Measurements from ENCODE around the gene HRCT1. TPM values are rescaled to one million over a fixed set of nuclear protein-coding genes. Genes with fewer than 3 reads are reported as not detected.
A peak's percentile ranks its signal among the peaks of the same experiment; 100 is the strongest.
"Not testable (repeated sequence)": the region's sequence is repeated elsewhere in the genome, so short reads cannot be mapped to it uniquely, and the experiment has no call there.

The HRCT1 gene
- total RNA-seq, 4 donors from 2014 or later = 0.81 to 11.8 (median 3.3) TPM

DNA sequence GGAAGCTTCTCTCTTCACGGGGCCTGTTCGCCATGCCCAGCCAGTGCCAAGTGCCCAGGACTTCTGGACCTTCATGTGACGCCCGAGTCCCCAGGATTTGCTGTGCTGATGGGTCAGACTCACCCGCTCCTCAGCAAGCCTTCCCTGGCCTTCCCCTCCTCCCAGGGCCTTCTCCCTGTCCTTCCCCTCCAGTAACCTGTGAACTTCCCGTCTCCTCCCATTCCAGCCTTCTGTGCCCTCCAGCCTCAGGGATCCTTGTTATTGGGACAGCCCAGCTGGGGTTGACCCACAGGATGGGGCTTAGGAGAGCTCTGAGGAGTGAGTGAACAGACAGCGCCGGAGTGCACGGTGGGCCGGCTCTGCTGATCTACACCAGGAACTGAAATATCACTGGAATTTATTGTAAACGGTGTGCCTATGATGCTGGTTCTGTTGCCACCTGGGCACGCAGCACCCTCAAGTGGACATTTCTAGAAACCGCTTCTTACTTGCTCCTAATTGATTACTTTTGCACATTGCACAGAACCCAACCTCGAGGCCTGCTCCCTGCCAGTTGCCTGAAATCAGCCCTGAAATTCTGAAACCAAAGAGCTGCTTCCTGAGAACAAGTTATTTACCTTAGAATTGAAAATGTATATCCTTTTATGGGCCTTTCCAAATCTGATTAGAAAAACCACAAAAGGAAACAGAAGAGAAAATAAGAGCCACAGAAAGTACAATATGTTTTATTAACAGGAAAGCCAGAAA is 4.8 kb downstream of the HRCT1 start:
- Histone ChIP-seq H3K9me3 (no peaks in the 10 kb centered on the region), H3K27ac (peak overlapping the region in 2 of 3 donors; percentile 96 to 97), H3K4me3 (replicated peaks in 1 of 3) (no peak overlapping the region), H3K27me3 (no peaks in the 10 kb centered on the region), H3K4me1 (peaks cover 48 to 71% of the 10 kb centered on the region in 2 donors), H3K36me3 (no peaks in the 10 kb centered on the region)
- peak in 1 of 2 donors; percentile 18 for DNase-seq
- WGBS, 2 donors = 75 to 76% methylated on average over 14 of the region's 14 CpGs
- intact Hi-C loops (cut with DNase I) = no loop called here
- TF ChIP-seq, protein P1, sequence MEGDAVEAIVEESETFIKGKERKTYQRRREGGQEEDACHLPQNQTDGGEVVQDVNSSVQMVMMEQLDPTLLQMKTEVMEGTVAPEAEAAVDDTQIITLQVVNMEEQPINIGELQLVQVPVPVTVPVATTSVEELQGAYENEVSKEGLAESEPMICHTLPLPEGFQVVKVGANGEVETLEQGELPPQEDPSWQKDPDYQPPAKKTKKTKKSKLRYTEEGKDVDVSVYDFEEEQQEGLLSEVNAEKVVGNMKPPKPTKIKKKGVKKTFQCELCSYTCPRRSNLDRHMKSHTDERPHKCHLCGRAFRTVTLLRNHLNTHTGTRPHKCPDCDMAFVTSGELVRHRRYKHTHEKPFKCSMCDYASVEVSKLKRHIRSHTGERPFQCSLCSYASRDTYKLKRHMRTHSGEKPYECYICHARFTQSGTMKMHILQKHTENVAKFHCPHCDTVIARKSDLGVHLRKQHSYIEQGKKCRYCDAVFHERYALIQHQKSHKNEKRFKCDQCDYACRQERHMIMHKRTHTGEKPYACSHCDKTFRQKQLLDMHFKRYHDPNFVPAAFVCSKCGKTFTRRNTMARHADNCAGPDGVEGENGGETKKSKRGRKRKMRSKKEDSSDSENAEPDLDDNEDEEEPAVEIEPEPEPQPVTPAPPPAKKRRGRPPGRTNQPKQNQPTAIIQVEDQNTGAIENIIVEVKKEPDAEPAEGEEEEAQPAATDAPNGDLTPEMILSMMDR (IDR thresholded peaks at IDR 0.05) = peak in 2 of 6 experiments; percentile 28 to 29
- no peak for TF ChIP-seq POLR2A (IDR thresholded peaks at IDR 0.05)

DNA sequence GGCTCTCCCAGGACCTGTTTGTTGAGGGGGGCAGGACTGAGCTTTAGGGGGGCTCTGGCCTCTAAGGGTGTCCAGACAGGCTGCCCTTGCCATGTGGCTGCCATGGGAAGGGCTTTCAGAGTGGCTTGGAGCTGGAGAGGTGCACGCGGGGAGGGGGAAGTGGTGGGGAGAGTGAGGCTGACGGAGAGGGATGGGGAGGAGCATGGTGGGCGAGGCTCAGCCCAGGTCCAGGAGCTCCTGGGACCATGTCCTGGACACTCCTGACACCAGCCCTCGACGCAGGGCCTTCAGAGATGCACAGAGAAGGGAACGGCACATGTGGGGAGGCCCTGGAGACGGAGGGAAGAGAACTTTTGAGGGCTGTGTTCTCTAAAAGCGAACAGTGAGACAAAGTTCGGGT is 5.7 kb downstream of the HRCT1 start:
- Histone ChIP-seq H3K9me3 (no peaks in the 10 kb centered on the region), H3K4me1 (peaks cover 39 to 62% of the 10 kb centered on the region in 2 donors), H3K27me3 (no peaks in the 10 kb centered on the region), H3K27ac (peak overlapping the region in 1 of 3 donors; percentile 97), H3K4me3 (replicated peaks in 1 of 3) (no peak overlapping the region), H3K36me3 (no peaks in the 10 kb centered on the region)
- WGBS, 2 donors = 78 to 88% methylated on average over 10 of the region's 10 CpGs
- TF ChIP-seq, protein P1 (IDR thresholded peaks at IDR 0.05) = no peak
- TF ChIP-seq POLR2A (IDR thresholded peaks at IDR 0.05) = no peak
- intact Hi-C loops (cut with DNase I) = no loop called here
- no peak for DNase-seq

DNA sequence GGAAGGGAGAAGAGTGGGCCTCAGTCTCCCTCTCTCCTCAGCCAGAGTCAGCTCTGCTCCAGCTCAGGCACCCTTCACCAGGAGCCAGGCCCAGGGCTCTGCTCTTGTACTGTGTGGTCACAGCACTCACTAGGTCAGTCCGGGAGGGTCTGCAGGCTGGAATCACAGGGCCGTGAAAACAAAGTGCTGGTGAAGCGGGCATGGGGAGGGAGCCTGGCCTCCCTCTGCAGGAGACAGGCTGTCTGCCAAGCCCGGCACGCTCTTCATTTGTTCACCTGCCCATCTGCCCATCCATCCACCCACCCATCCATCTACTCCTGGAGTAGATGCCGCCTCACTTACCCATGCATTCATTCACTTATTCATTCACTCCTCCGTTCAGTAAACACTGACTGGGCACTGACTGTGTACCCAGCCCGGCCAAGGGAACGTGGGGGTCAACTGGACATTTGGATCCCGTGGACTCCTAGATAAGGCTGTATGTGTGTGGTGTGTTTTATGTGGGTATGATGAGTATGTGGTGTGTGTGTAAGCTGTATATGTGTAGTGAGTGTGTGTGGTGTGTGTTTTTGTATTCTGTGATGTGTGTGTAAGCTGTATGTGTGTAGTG is 6.9 kb downstream of the HRCT1 start:
- intact Hi-C loops (cut with DNase I) = no loop called here
- Histone ChIP-seq H3K36me3 (no peaks in the 10 kb centered on the region), H3K9me3 (no peaks in the 10 kb centered on the region), H3K4me1 (peaks cover 26 to 55% of the 10 kb centered on the region in 2 donors), H3K4me3 (replicated peaks in 1 of 3) (no peak overlapping the region), H3K27me3 (no peaks in the 10 kb centered on the region), H3K27ac (peak overlapping the region in 1 of 3 donors; percentile 46)
- peak; percentile 47 to 58 for DNase-seq
- 51 to 76% methylated on average over 10 of the region's 10 CpGs for WGBS, 2 donors
- TF ChIP-seq, protein P1 (IDR thresholded peaks at IDR 0.05) = no peak
- no peak for TF ChIP-seq POLR2A (IDR thresholded peaks at IDR 0.05)

DNA sequence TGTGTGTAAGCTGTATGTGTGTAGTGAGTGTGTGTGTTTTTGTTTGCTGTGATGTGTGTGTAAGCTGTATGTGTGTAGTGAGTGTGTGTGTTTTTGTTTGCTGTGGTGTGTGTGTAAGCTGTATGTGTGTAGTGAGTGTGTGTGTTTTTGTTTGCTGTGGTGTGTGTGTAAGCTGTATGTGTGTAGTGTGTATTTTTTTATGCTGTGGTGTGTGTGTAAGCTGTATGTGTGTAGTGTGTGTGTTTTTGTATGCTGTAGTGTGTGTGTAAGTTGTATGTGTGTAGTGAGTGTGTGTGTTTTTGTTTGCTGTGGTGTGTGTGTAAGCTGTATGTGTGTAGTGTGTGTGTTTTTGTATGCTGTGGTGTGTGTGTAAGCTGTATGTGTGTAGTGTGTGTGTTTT is 7.4 kb downstream of the HRCT1 start:
- H3K27me3 ChIP-seq; H3K36me3 ChIP-seq; DNase-seq; intact Hi-C loops (cut with DNase I); H3K4me3 ChIP-seq (replicated peaks in 1 of 3); H3K9me3 ChIP-seq: not testable (repeated sequence)
- Histone ChIP-seq H3K27ac (peak overlapping the region in 1 of 3 donors; percentile 23), H3K4me1 (peaks cover 21 to 50% of the 10 kb centered on the region in 2 donors)

GRCh38 chr9:35914301-35914807 is 8.4 kb downstream of the HRCT1 start:
- Histone ChIP-seq H3K4me3 (replicated peaks in 1 of 3) (no peak overlapping the region), H3K27me3 (no peaks in the 10 kb centered on the region), H3K27ac (peak overlapping the region; percentile 23 to 59 (median 28)), H3K9me3 (no peaks in the 10 kb centered on the region), H3K36me3 (no peaks in the 10 kb centered on the region), H3K4me1 (peaks cover 13 to 48% of the 10 kb centered on the region in 2 donors)
- WGBS, 2 donors = 35 to 46% methylated on average over 9 of the region's 9 CpGs
- peak in 1 of 2 donors; percentile 22 for TF ChIP-seq POLR2A (IDR thresholded peaks at IDR 0.05)
- TF ChIP-seq, protein P1 (IDR thresholded peaks at IDR 0.05) = no peak
- intact Hi-C loops (cut with DNase I) = no loop called here
- DNase-seq = peak; percentile 55 to 71

Measured in thyroid gland (tissue), 4 donors.